GM20000 (cell line): ENCODE results near the gene RNASET2.

Source experiments
- DNase-seq: peaks from one replicate; pipeline ENCODE4 v3.0.0; 2012; ENCODE audit warnings: low spot score
- CTCF ChIP-seq: IDR thresholded peaks from 2 replicates; pipeline ENCODE4 v1.5.1; 2012; ENCODE audit warnings: mild to moderate bottlenecking, control low read depth; ENCODE audit errors: extremely low read depth, missing control alignments

The RNASET2 gene

DNA sequence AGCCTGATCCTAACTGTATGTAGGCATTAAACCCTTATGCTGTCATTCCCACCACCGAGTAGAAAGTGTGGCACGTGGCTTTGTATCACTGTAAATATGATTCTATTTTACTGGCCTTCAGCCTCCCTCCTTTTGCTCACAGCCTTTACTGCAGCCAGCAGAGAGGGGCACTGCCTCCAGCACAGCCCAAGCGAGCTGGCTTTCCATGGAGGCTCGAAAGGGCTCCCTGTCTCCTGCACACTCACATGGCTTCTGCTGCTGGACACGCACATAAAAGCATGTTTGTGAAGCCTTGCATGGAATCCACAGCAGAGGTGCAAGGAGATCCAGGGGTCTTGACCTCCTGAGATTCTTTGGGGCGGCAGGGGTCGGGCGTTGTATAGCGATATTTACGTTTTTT lies 51.3 kb downstream of the RNASET2 start:
- DNase-seq = peak; percentile 2
- TF ChIP-seq CTCF = no peak

DNA sequence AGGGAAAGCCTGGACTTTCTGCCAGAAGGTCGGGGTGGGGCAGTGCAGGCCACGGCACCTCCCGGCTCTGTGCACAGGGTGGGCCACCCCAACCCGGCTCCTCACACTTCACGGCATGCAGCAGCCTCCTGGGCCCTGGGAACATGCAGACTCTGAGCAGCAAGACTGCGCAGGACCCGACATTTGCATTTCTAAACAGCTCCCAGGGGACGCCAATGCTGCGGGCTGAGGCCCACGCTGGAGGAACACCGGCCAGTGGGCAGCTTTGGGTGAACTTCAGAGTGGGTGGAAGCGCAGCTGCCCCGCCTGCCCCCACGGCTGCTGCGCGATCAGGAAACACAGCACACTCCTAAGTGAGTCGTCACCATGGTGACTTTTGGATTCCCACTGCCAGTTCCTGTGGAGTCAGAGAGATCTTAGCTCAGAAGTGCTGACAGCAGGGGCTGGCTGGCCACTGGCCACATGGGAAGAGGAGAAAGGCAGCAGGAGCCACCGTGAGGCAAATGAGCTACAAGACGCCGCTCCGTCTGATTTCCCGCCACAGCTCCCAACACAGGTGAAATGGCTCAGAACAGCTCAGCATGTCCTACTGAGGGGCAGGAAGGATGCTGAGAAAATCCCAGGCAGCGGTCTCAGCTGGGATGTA lies 52.1 kb downstream of the RNASET2 start:
- peak; percentile 17 for DNase-seq

GRCh38 chr6:166903500-166903899 lies 52.9 kb downstream of the RNASET2 start:
- DNase-seq = peak; percentile 4
- TF ChIP-seq CTCF = no peak

More for the DNA sequence above, 52.1 kb downstream of the RNASET2 start:
- no peak for TF ChIP-seq CTCF

- DNase-seq = peak; percentile 6
- no peak for TF ChIP-seq CTCF
Observed at GRCh38 chr6:166903027-166903426, 53.3 kb downstream of the RNASET2 start.

- TF ChIP-seq CTCF = no peak
- peak; percentile 1 for DNase-seq
Observed at GRCh38 chr6:166902211-166902755, 54.1 kb downstream of the RNASET2 start.

DNA sequence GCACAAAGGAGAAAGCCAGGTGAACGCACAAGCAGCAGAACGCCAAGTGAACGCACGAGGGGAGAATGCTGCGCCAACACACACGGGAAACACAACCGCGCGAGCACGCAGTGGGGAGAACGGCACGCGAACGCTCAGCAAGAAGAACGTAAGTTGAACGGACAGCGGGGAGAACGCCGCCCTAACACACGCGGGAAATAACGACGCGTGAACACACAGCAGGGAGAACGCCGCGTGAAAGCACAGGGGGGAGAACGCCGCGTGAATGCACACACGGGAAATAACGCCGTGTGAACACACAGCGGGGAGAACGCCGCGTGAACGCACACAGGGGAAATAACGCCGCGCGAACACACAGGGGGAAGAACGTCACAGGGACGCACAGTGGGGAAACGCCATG lies 54.7 kb downstream of the RNASET2 start:
- DNase-seq = no peak
- no peak for TF ChIP-seq CTCF

DNA sequence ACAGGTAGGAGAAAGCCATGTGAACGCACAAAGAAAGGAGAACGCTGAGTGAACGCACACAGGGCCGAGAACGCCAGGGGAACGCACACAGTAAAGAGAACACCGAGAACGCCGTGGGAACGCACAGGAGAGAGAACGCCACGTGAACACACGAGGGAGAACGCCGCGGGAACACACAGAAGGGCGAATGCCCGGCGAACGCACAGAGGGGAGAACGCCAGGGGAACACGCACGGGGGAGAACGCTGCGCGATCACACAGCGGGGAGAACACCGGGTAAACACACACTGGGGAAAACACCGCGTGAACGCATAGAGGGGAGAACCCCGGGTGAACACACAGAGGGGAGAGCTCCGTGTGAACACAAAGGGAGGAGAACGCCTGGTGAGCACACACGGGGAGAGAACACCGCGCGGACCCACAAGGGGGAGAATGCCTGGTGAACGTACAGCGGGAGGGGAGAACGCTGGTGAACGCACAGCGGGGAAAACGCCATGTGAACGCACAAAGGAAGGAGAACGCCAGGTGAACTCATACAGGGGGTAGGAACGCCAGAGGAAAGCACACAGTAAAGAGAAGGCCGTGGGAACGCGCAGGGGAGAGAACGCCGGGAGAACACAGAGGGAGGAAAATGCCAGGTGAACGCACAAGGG lies 55.3 kb downstream of the RNASET2 start:
- TF ChIP-seq CTCF = no peak
- no peak for DNase-seq
